Prostate gland (tissue), 2 donors: ENCODE measurements around the gene CSF2RB. TPM values are rescaled to one million over a fixed set of nuclear protein-coding genes. Genes with fewer than 3 reads are reported as not detected.
A peak's percentile ranks its signal among the peaks of the same experiment; 100 is the strongest.

Experiments
- DNase-seq: peaks from one replicate; pipeline ENCODE4 v3.0.0-alpha.2; 2019; ENCODE audit warnings: low spot score
- H3K27ac ChIP-seq, 2 donors: fragments of 200-600 bp; sonication (generic); 2 replicates each; pipeline ENCODE4 v1.5.1; 2017 to 2019
- H3K27me3 ChIP-seq: fragments of 200-600 bp; sonication (generic); replicated peaks from 2 replicates; pipeline ENCODE4 v1.5.1; 2019; ENCODE audit not compliant: insufficient read depth
- H3K36me3 ChIP-seq, 2 donors: fragments of 200-600 bp; sonication (generic); 1 replicate in 1 of 2; 2 replicates in 1 of 2; pipeline versions ENCODE4 v1.5.1 to v1.8.1; 2017 to 2019
- H3K4me1 ChIP-seq: fragments of 200-600 bp; sonication (generic); replicated peaks from 2 replicates; pipeline ENCODE4 v1.5.1; 2019
- H3K4me3 ChIP-seq, 2 donors: fragments of 200-600 bp; sonication (generic); 2 replicates each; pipeline ENCODE4 v1.5.1; 2017 to 2019
- H3K9me3 ChIP-seq: fragments of 200-600 bp; sonication (generic); 2 replicates; pipeline ENCODE4 v1.5.1; 2017
- CTCF ChIP-seq, 4 experiments: fragments of 200-600 bp in 2 of 4; fragments of 450-650 bp in 2 of 4; sonication (generic) in 2 of 4; IDR thresholded peaks; 1 replicate in 3 of 4; 2 replicates in 1 of 4; pipeline ENCODE4 v1.5.1; 2016 to 2019; ENCODE audit warnings: antibody characterized with exemption in 4 of 4, mild to moderate bottlenecking in 2 of 4, moderate library complexity in 2 of 4
- POLR2A ChIP-seq: fragments of 450-650 bp; IDR thresholded peaks from one replicate; pipeline ENCODE4 v1.6.1; 2016; ENCODE audit warnings: antibody characterized with exemption, mild to moderate bottlenecking
- POLR2AphosphoS5 ChIP-seq: sonication (generic); formaldehyde crosslinking; IDR thresholded peaks from one replicate; pipeline ENCODE4 v1.6.1; 2017; ENCODE audit warnings: antibody characterized with exemption
- WGBS: methylation state at CpG from one replicate; pipeline ENCODE4 v1.1.5; 2018; 5-methylcytosine and 5-hydroxymethylcytosine counted together
- intact Hi-C: fragments of 100-400 bp; cut with DNase I; formaldehyde crosslinking; loops from one replicate; pipeline ENCODE4 v1.14.2; 2022
- total RNA-seq, 2 donors: library from RNA; depleted of rRNA; stranded (reverse); fragments of >200 nt; gene quantifications; one replicate each; pipeline ENCODE4 v1.1.0, GENCODE V29; 2016

CSF2RB gene
- total RNA-seq, 2 donors from 2014 or later = 1.1 to 3.2 TPM

GRCh38 chr22:36907253-36908195 is 5.9 kb upstream of the CSF2RB start:
- TF ChIP-seq POLR2AphosphoS5 (no peak), CTCF (IDR thresholded peaks at IDR 0.05) (no peak), POLR2A (no peak)
- no peak for DNase-seq
- peaks cover 5% of the 10 kb centered on the region for H3K4me1 ChIP-seq
- no peaks in the 10 kb centered on the region for H3K27me3 ChIP-seq
- H3K4me3 ChIP-seq = no peak overlapping the region
- no peaks in the 10 kb centered on the region for H3K36me3 ChIP-seq
- WGBS = 87% methylated on average over 7 of the region's 7 CpGs
- intact Hi-C loops = no loop called here
- H3K27ac ChIP-seq = no peak overlapping the region
- no peaks in the 10 kb centered on the region for H3K9me3 ChIP-seq

- intact Hi-C loops = no loop called here
- H3K4me1 ChIP-seq = peaks cover 5% of the 10 kb centered on the region
Observed at GRCh38 chr22:36910461-36910860, 3.0 kb upstream of the CSF2RB start.

GRCh38 chr22:36911887-36912661 is 1.4 kb upstream of the CSF2RB start:
- Histone ChIP-seq H3K27me3 (peaks cover 3% of the 10 kb centered on the region), H3K4me3 (no peak overlapping the region), H3K36me3 (no peaks in the 10 kb centered on the region), H3K4me1 (peaks cover 5% of the 10 kb centered on the region), H3K27ac (no peak overlapping the region), H3K9me3 (no peaks in the 10 kb centered on the region)
- WGBS = 71% methylated on average over 13 of the region's 13 CpGs
- intact Hi-C loops = no loop called here
- no peak for DNase-seq
- TF ChIP-seq CTCF (IDR thresholded peaks at IDR 0.05) = no peak
- TF ChIP-seq POLR2AphosphoS5 = no peak
- no peak for TF ChIP-seq POLR2A

More at GRCh38 chr22:36910461-36910860, 3.0 kb upstream of the CSF2RB start:
- no peak overlapping the region for H3K4me3 ChIP-seq
- DNase-seq = peak; percentile 41
- no peak for TF ChIP-seq POLR2A
- TF ChIP-seq POLR2AphosphoS5 = peak; percentile 88
- no peaks in the 10 kb centered on the region for H3K36me3 ChIP-seq
- H3K27ac ChIP-seq = peak overlapping the region; percentile 15 to 60
- no peaks in the 10 kb centered on the region for H3K27me3 ChIP-seq
- H3K9me3 ChIP-seq = no peaks in the 10 kb centered on the region

- no peak overlapping the region for H3K4me3 ChIP-seq
- H3K9me3 ChIP-seq = no peaks in the 10 kb centered on the region
- WGBS = 72% methylated on average over 8 of the region's 8 CpGs
- H3K27me3 ChIP-seq = peaks cover 3% of the 10 kb centered on the region
- peaks cover 5% of the 10 kb centered on the region for H3K4me1 ChIP-seq
- no peak for TF ChIP-seq CTCF (IDR thresholded peaks at IDR 0.05)
- TF ChIP-seq POLR2A = no peak
- TF ChIP-seq POLR2AphosphoS5 = no peak
- intact Hi-C loops = no loop called here
- no peaks in the 10 kb centered on the region for H3K36me3 ChIP-seq
- H3K27ac ChIP-seq = no peak overlapping the region
- no peak for DNase-seq
Observed at GRCh38 chr22:36912694-36913426, 568 bp upstream of the CSF2RB start.

- WGBS = 96% methylated on average over 1 of the region's 1 CpG
- Histone ChIP-seq H3K9me3 (no peaks in the 10 kb centered on the region), H3K36me3 (no peaks in the 10 kb centered on the region), H3K4me3 (no peak overlapping the region), H3K27ac (no peak overlapping the region), H3K27me3 (peaks cover 3% of the 10 kb centered on the region), H3K4me1 (peaks cover 5% of the 10 kb centered on the region)
- TF ChIP-seq POLR2AphosphoS5 = no peak
- no peak for TF ChIP-seq CTCF (IDR thresholded peaks at IDR 0.05)
- no peak for TF ChIP-seq POLR2A
- DNase-seq = no peak
- intact Hi-C loops = no loop called here
Observed at GRCh38 chr22:36914390-36914752, 943 bp downstream of the CSF2RB start.
